PC-3 (cell line): ENCODE data around the gene KHNYN. TPM values are rescaled to one million over a fixed set of nuclear protein-coding genes. Genes with fewer than 3 reads are reported as not detected.

Experiments used
- ATAC-seq: fragments of 200-7000 bp; cut with Tn5 transposase; 2 replicates; pipeline ENCODE4 v1.9.1; 2020; ENCODE audit warnings: mild to moderate bottlenecking, moderate library complexity
- BruUV-seq: library from RNA; stranded (reverse); fragments of 400-500 nt; replicated peaks from 2 replicates; lab custom pipeline; 2021; lab: Mats Ljungman, UMichigan
- CTCF ChIA-PET: fragments of 300-600 bp; sonication (Branson Sonifier 250); formaldehyde crosslinking; loops from one replicate; lab custom pipeline; 2022; ENCODE audit warnings: antibody characterized with exemption; lab: Charles Lee
- POLR2A ChIA-PET: fragments of 300-600 bp; sonication (Branson Sonifier 250); formaldehyde crosslinking; loops from one replicate; lab custom pipeline; 2022; ENCODE audit warnings: antibody characterized with exemption; ENCODE audit not compliant: unreplicated experiment; lab: Charles Lee
- DNase-seq: peaks from one replicate; pipeline ENCODE4 v3.0.0-alpha.2; 2015
- H2AFZ ChIP-seq: fragments of 300-600 bp; sonication (generic); 2 replicates; pipeline ENCODE4 v1.6.0; 2016; ENCODE audit warnings: antibody characterized with exemption, low read length
- H3F3A ChIP-seq: fragments of 300-600 bp; sonication (generic); one replicate; pipeline ENCODE4 v1.6.0; 2017; ENCODE audit warnings: antibody characterized with exemption, low read length, control low read depth, mild to moderate bottlenecking; ENCODE audit not compliant: unreplicated experiment
- H3K27ac ChIP-seq: fragments of 300-600 bp; sonication (generic); 2 replicates; pipeline ENCODE4 v1.5.1; 2016; ENCODE audit warnings: mild to moderate bottlenecking, low read length
- H3K27me3 ChIP-seq: fragments of 300-600 bp; sonication (generic); 2 replicates; pipeline ENCODE4 v1.6.1; 2016; ENCODE audit warnings: low read length, mixed read lengths
- H3K36me3 ChIP-seq: fragments of 300-600 bp; sonication (generic); 2 replicates; pipeline ENCODE4 v1.6.1; 2016; ENCODE audit warnings: low read depth, mixed run types, low read length, mixed read lengths
- H3K4me1 ChIP-seq: fragments of 300-600 bp; sonication (generic); 2 replicates; pipeline ENCODE4 v1.5.1; 2016; ENCODE audit warnings: low read length; ENCODE audit not compliant: insufficient read depth
- H3K4me2 ChIP-seq: fragments of 300-600 bp; sonication (generic); 2 replicates; pipeline ENCODE4 v1.6.0; 2016; ENCODE audit warnings: low read length
- H3K4me3 ChIP-seq: fragments of 300-600 bp; sonication (generic); 2 replicates; pipeline ENCODE4 v1.5.1; 2016; ENCODE audit warnings: mild to moderate bottlenecking, low read length, mixed read lengths
- H3K79me2 ChIP-seq: fragments of 300-600 bp; sonication (generic); 2 replicates; pipeline ENCODE4 v1.6.1; 2017; ENCODE audit warnings: low read length, mixed read lengths
- H3K9ac ChIP-seq: fragments of 300-600 bp; sonication (generic); 2 replicates; pipeline ENCODE4 v1.6.0; 2016; ENCODE audit warnings: mild to moderate bottlenecking, low read length
- H3K9me2 ChIP-seq: fragments of 300-600 bp; sonication (generic); replicated peaks from 2 replicates; pipeline ENCODE4 v1.6.1; 2016; ENCODE audit warnings: mixed run types, low read length, mixed read lengths
- H3K9me3 ChIP-seq: fragments of 300-600 bp; sonication (generic); 2 replicates; pipeline ENCODE4 v1.6.1; 2016; ENCODE audit warnings: low read length, mixed read lengths
- H4K20me1 ChIP-seq: fragments of 300-600 bp; sonication (generic); 2 replicates; pipeline ENCODE4 v1.6.1; 2016; ENCODE audit warnings: low read length, mixed read lengths
- CTCF ChIP-seq: fragments of 300-600 bp; sonication (generic); conservative IDR thresholded peaks from 2 replicates; pipeline ENCODE4 v1.5.1; 2017; ENCODE audit warnings: antibody characterized with exemption, low read depth, mild to moderate bottlenecking, low read length
- EZH2 ChIP-seq: fragments of 300-600 bp; sonication (generic); IDR thresholded peaks from one replicate; pipeline ENCODE4 v1.6.1; 2017; ENCODE audit warnings: antibody characterized with exemption, mild to moderate bottlenecking, low read length; ENCODE audit not compliant: unreplicated experiment
- EZH2phosphoT487 ChIP-seq: fragments of 300-600 bp; sonication (generic); IDR thresholded peaks from 2 replicates; pipeline ENCODE4 v1.6.1; 2018; ENCODE audit warnings: mild to moderate bottlenecking, antibody characterized with exemption, low read length, borderline replicate concordance
- intact Hi-C: fragments of 100-400 bp; cut with micrococcal nuclease; formaldehyde crosslinking; loops from 2 replicates; pipeline ENCODE4 v1.9.0; 2023
- total RNA-seq: library from RNA; depleted of rRNA; stranded (reverse); fragments of >200 nt; gene quantifications from 2 replicates; pipeline ENCODE4 v1.2.3, GENCODE V29; 2014

The KHNYN gene
- total RNA-seq, 1 experiment from 2014 or later = 51.6 TPM

DNA sequence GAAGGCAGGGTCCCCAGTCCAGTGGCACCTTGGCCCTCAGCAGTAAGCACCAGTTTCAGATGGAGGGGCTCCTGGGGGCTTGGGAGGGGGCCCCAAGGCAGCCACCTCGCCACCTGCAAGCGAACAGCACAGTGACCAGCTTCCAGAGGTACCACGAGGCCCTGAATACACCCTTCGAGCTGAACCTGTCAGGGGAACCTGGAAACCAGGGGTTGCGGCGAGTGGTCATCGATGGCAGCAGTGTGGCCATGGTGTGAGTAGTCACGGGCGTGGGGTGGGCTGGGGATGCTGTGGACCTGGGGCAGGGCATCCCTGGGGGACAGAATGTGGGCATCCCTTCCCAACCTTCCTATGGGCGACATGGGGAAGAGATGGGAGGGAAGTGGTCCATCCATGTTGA, 19.8 kb upstream of the KHNYN start:
- H4K20me1 ChIP-seq = no peaks in the 10 kb centered on the region
- no peaks in the 10 kb centered on the region for H3K36me3 ChIP-seq
- no peaks in the 10 kb centered on the region for H3K27me3 ChIP-seq
- H3K27ac ChIP-seq = no peak overlapping the region
- BruUV-seq = no TSS peak
- H3K4me3 ChIP-seq = no peak overlapping the region
- TF ChIP-seq EZH2 = no peak
- TF ChIP-seq CTCF = no peak
- TF ChIP-seq EZH2phosphoT487 = no peak
- no peak overlapping the region for H3K4me2 ChIP-seq
- no peak overlapping the region for H2AFZ ChIP-seq
- no peaks in the 10 kb centered on the region for H3K4me1 ChIP-seq
- DNase-seq = no peak
- H3F3A ChIP-seq = no peaks in the 10 kb centered on the region
- H3K9me3 ChIP-seq = no peaks in the 10 kb centered on the region
- no peaks in the 10 kb centered on the region for H3K79me2 ChIP-seq
- no peak overlapping the region for H3K9ac ChIP-seq
- ChIA-PET CTCF (no interaction called here), POLR2A (no interaction called here)
- H3K9me2 ChIP-seq = no peaks in the 10 kb centered on the region
- intact Hi-C loops = no loop called here
- ATAC-seq = no peak

DNA sequence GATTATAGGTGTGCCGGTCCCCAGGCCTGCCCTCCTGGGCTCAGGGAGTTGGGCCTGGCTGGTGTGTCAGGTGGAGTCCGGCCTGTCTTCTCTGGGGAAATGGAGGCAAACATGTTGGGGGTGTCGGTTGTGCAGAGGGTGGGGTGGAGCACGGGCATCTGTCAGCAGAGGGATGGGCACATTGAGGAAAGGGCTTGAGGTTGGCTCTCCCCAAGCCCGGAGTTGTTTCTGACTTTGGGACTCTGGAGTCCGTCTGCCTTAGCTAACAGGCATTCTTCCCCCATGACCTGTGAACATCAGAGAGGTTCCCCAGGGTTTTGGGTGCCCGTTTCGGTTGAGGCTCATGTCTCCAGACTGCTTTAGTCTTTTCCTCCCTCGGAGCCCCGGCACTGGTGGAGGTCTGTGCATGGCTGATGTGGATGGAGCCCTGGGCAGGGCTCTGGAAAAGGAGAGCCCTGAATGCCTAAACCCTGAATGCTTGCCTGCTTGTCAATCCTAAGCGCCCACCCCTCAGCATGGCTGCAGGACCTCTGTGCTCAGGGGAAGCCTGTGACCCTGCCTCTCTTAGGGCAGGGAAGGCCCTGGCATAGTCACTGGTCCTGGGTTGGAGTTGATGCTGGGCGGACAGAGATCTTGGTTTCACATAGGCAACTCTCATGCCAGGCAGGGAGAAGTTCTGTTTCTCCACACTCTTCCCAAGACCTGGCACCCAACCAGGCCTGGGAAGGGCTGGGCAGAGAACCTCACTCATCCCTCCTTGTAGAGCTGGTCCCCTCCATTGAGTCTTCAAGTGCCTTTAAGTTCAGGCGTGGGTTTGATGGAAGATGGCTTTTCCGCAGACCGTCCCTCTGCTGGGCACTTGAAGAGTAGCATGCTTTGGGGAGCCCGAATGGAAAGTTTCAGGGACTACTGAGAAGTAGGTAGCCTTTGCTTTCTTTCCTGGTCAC, 18.0 kb upstream of the KHNYN start:
- H3K79me2 ChIP-seq = no peaks in the 10 kb centered on the region
- ChIA-PET CTCF (interaction anchor here (1.0 to 1.5 kb wide), 2 partner anchors 20 to 45 kb away, joined by 3 to 5 read pairs; no protein-coding TSS in a partner anchor), POLR2A (no interaction called here)
- no peak overlapping the region for H3K27ac ChIP-seq
- H4K20me1 ChIP-seq = no peaks in the 10 kb centered on the region
- TF ChIP-seq EZH2 = no peak
- no peak for TF ChIP-seq EZH2phosphoT487
- peak; percentile 77 for TF ChIP-seq CTCF
- no peaks in the 10 kb centered on the region for H3F3A ChIP-seq
- ATAC-seq (peak; percentile 67), DNase-seq (peak; percentile 56)
- H3K4me1 ChIP-seq = no peaks in the 10 kb centered on the region
- no TSS peak for BruUV-seq
- no peak overlapping the region for H3K9ac ChIP-seq
- intact Hi-C loops = no loop called here
- H3K27me3 ChIP-seq = no peaks in the 10 kb centered on the region
- no peaks in the 10 kb centered on the region for H3K36me3 ChIP-seq
- H2AFZ ChIP-seq = no peak overlapping the region
- H3K4me2 ChIP-seq = no peak overlapping the region
- H3K4me3 ChIP-seq = no peak overlapping the region
- H3K9me3 ChIP-seq = no peaks in the 10 kb centered on the region
- H3K9me2 ChIP-seq = no peaks in the 10 kb centered on the region

DNA sequence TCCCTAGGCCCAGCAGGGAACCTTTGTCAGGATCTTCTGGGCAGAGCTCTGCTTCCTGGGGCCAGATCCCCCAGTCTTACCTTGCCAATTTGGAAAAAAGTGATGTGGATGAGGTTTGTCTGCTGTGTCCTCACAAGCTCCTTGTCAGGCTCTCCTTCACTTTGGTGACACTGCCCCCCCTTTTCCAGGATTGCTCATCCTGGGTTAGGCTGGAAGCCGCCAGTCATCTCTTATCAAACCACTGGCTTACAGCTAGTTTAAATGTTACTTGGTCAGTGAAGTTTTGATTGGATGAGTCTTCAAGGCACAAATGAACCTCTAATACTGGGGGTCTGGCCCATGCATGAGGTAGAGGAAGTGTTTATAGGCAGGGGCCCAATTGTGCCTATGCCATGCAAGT, 15.7 kb upstream of the KHNYN start:
- no TSS peak for BruUV-seq
- ATAC-seq (no peak), DNase-seq (no peak)
- Histone ChIP-seq H3K27me3 (no peaks in the 10 kb centered on the region), H3K27ac (no peak overlapping the region), H3K9ac (no peak overlapping the region), H3K4me2 (no peak overlapping the region), H3K9me3 (no peaks in the 10 kb centered on the region), H3K9me2 (no peaks in the 10 kb centered on the region), H2AFZ (no peak overlapping the region), H4K20me1 (no peaks in the 10 kb centered on the region), H3K79me2 (no peaks in the 10 kb centered on the region), H3F3A (peaks cover 4% of the 10 kb centered on the region), H3K36me3 (no peaks in the 10 kb centered on the region), H3K4me1 (peaks cover 16% of the 10 kb centered on the region), H3K4me3 (no peak overlapping the region)
- intact Hi-C loops = no loop called here
- ChIA-PET CTCF (no interaction called here), POLR2A (no interaction called here)
- TF ChIP-seq EZH2phosphoT487 (no peak), EZH2 (no peak), CTCF (no peak)
